Right ventricle myocardium inferior (tissue), 1 donor: ENCODE data around the gene CPE. TPM values are rescaled to one million over a fixed set of nuclear protein-coding genes. Genes with fewer than 3 reads are reported as not detected.

Experiments used
- ATAC-seq: fragments of 200-7000 bp; cut with Tn5 transposase; one replicate; pipeline ENCODE4 v1.9.1; 2020; ENCODE audit warnings: mild to moderate bottlenecking, moderate library complexity
- DNase-seq: peaks from one replicate; pipeline ENCODE4 v3.0.0; 2021; ENCODE audit errors: missing footprints
- intact Hi-C: fragments of 100-400 bp; cut with DNase I; formaldehyde crosslinking; loops from one replicate; pipeline ENCODE4 v1.11.0; 2022
- microRNA-seq: library from miRNA; unstranded; fragments of <30 nt; microRNA quantifications from one replicate; pipeline ENCODE4 v1.2.0, GENCODE V29; 2020
- total RNA-seq: library from RNA; stranded (reverse); fragmentation: NEBNext Ultra II Directional; extraction: Animal tissue kit (Norgen Biotek cat#: 25700); gene quantifications from one replicate; pipeline ENCODE4 v1.2.1, GENCODE V29; 2021
- donor health status: DM: no; HTN: yes; CAD: no; lungs with severe emphysema.

CPE gene
- total RNA-seq, 1 donor from 2014 or later: 56.2 TPM

DNA sequence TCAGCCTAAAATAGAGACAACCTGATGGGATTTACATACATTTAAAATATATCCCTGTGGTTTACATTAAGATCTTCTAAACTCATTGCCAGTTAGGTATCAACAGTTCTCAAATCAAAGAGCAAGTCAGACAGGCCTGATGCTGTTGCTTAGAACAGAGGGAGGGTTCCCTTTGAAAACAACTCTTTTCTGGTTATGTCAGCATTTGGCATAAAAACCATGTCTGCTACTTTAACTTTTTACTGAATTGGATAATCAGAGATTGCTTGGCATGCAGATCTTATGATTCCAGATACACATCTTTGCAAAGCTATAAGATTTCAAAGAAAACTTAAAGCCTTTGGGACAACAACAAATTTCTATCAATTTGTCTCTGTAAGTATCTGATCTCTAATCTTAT lies 140.8 kb downstream of the CPE start:
- intact Hi-C loops: no loop called here
- DNase-seq: no peak
- ATAC-seq: no peak

- intact Hi-C loops: no loop called here
- ATAC-seq (no peak), DNase-seq (no peak)
Measured at GRCh38 chr4:165520086-165520485, 141.3 kb downstream of the CPE start.

DNA sequence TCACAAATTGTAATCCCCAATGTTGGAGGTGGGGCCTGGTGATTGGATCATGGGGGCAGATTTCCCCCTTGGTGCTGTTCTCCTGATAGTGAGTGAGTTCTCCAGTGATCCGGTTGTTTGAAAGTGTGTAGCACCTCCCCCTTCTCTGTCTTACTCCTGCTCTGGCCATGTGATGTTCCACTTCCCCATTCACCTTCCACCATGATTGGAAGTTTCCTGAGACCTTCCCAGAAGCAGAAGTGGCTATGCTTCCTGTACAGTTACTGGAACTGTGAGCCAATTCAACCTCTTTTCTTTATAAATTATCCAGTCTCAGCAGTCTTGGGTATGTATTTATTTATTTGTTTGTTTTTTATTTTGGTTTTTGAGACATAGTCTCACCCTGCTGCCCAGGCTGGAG lies 143.2 kb downstream of the CPE start:
- intact Hi-C loops: no loop called here
- ATAC-seq (no peak), DNase-seq (no peak)

- ATAC-seq: peak; percentile 59
- DNase-seq: no peak
- intact Hi-C loops: no loop called here
Measured at GRCh38 chr4:165524532-165525190, 145.9 kb downstream of the CPE start.

DNA sequence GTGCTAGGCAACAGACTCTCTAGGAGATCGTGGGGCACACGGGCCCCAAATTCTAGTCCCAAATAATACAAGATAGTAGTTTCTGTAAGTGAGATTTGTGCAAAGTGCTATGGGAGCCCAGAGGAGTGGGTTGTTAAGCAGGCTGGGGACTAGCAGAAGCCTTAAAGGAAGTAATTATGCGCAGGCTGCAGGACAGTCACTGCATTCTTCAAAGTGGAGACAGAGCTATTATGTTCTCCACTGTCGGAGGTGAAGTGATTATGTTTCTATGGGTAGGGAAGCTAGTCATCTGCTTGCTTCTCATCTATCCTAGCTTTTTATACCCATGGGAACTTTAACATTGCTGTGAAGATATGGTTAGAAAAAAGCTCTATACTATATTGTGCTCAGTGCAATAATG lies 154.2 kb downstream of the CPE start:
- no peak for ATAC-seq
- intact Hi-C loops: loop anchor here (10.0 kb wide), 1 partner anchor 322 kb away; no protein-coding TSS in a partner anchor

DNA sequence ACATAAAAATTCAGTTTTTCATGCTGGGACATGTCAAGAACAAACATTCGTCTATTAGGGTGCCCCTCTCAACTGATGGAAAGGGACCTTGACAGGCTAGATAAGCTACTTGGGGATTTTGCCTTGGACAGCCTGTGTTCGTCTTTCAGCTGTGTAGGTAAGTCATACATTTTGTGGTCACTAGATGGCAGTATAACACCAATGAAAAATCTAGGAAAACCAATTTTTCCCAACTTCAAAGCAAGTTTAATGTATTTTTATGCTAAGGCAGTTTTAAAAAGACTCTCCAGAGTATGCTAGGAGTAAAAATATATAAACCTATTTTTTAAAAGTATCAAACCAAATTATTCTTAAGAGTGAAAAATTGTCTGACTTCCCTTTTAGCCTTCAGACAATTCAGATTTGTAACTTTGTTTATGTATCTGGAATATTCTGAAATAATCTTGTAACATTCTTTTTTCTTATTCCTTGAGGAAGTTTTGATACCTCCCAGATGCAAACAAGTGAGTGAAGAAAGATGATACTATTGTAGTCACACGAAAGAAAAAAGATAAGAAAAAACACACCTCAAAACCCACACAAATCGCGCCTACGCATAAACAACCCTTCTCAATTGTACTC lies 158.3 kb downstream of the CPE start:
- intact Hi-C loops: loop anchor here (5.0 to 10.0 kb wide), 3 partner anchors 45 to 318 kb away; no protein-coding TSS in a partner anchor
- ATAC-seq (peak; percentile 56), DNase-seq (no peak)

More for the DNA sequence above, 154.2 kb downstream of the CPE start:
- DNase-seq: no peak

DNA sequence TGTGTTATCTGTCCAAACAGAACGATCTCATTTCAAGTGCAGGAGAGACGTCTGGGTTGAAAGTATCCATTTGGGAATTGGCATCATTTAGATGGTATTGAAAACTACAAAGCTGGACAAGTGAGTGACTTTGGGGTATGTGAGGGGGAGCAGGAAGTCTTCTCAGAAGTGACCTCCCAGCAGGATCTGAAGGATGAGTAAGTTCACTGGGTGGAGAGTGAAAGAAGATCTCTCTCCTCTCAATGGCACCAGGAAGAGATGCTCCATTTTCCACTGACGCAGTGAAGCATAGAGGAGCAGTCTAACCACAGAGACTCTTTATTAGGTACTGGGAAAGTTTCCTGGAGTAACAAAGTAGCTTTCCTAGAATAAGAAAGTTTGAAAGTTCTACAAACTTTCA lies 161.0 kb downstream of the CPE start:
- ATAC-seq (no peak), DNase-seq (no peak)
- intact Hi-C loops: loop anchor here (5.0 to 10.0 kb wide), 3 partner anchors 48 to 315 kb away; no protein-coding TSS in a partner anchor

DNA sequence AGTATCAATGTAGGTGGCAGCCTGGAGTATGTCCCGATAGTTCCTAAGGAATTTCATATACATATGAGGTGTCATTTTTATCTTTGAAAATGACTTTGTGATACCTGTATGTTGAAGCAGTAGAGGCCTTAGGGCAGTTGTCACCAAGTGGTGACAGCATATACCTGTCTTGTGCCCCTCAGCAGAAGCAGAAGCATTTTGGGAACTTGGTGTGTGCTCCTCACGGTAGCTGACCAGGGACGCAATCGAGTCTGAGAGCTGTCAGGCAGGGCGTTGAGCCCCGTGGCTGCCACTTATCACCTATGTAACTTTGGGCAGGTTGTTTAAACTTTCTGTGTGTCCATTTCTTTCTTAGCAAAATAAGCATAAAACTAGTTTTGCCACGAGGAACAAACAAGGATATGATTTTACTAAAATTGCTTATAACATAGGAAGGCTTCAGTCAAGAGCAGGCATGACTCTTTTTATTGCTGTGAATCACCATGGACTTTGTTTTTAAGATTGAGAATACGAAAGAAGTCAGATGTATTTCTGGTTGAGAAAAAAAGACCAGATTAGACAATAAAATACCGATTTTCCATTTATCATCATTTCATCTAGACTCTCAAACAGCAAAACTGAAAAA lies 161.5 kb downstream of the CPE start:
- ATAC-seq (no peak), DNase-seq (no peak)
- intact Hi-C loops: no loop called here

DNA sequence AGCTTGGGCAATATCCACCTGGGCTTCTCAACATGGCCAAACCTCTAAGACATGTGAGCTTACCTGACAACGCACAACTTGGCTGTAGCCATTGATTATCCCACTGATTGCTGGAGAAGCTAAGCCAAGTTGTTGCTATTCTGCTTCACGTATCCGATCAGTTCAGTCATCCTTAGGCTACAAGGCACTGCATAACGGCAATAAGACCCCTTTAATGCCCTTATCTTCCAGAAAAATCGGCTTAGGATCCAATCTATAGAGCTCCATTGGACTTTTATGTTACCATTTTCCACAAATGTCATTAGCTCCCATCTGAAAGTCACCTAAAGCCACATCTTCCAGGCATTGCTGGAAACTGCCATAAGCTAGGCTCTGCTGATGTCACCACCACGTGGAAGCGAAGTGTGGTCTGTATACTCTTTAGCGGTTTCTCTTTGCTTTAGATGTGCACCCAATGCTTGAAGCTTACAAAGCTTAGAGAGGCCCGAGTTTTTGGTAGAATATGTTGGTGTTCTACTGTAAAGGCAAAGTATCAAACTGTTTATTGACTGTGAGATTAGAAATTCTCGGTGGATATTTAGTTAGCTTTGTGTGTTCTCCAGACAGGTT lies 163.1 kb downstream of the CPE start:
- intact Hi-C loops: no loop called here
- ATAC-seq (no peak), DNase-seq (no peak)

DNA sequence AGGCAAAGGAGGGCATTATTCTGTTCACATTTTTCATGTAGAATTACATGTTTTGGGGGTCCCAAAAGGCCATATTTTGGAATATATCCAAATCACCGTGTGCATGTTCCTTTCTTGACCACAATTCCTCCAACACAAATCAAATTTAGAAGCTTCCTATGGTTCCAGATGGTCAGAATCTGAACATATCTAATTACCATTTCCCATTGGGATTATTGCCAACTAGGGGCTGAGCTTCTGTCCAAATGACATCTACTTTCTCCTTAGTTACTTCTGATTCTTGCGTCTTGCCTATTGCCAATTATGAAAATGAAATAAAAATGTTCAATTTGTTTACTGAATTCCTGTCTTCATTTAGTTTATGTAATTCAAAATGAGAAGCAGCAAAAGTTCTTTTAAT lies 163.7 kb downstream of the CPE start:
- intact Hi-C loops: no loop called here
- ATAC-seq (no peak), DNase-seq (no peak)

Small RNA genes lying within 50 kb of the gene (microRNA-seq; reads per million reads assigned to microRNA genes)
- gene MIR578: not detected

Other genes starting within 250 kb of the CPE start
- gene KLHL2, start 171.4 kb upstream of the CPE start, total RNA-seq: 10.6 TPM
- 8.5 TPM for gene MSMO1, start 51.3 kb upstream of the CPE start, total RNA-seq